RWPE2 (cell line): ENCODE data around the gene SEC14L6.

Experiments
- ATAC-seq: fragments of 200-7000 bp; cut with Tn5 transposase; 3 replicates; pipeline ENCODE4 v1.9.1; 2021; ENCODE audit warnings: low read depth
- DNase-seq: peaks from one replicate; pipeline ENCODE4 v3.0.0-alpha.2; 2020; ENCODE audit warnings: low spot score
- H3K27ac ChIP-seq: fragments of 450-650 bp; 2 replicates; pipeline ENCODE4 v1.5.1; 2017; ENCODE audit warnings: mild to moderate bottlenecking; ENCODE audit not compliant: poor library complexity, severe bottlenecking
- H3K27me3 ChIP-seq: fragments of 250-450 bp; sonication (Bioruptor Pico); 2 replicates; pipeline ENCODE4 v1.5.1; 2021; ENCODE audit warnings: mild to moderate bottlenecking, moderate library complexity; ENCODE audit not compliant: insufficient read depth, poor library complexity, severe bottlenecking
- H3K36me3 ChIP-seq: fragments of 250-450 bp; sonication (Bioruptor Pico); 2 replicates; pipeline ENCODE4 v1.5.1; 2020; ENCODE audit warnings: low read depth, mild to moderate bottlenecking, moderate library complexity
- H3K4me1 ChIP-seq: fragments of 250-450 bp; sonication (Bioruptor Pico); 2 replicates; pipeline ENCODE4 v1.5.1; 2021; ENCODE audit warnings: mild to moderate bottlenecking, moderate library complexity; ENCODE audit not compliant: insufficient read depth, poor library complexity, severe bottlenecking
- H3K4me3 ChIP-seq: fragments of 250-450 bp; sonication (Bioruptor Pico); 2 replicates; pipeline ENCODE4 v1.5.1; 2021; ENCODE audit warnings: mild to moderate bottlenecking, moderate library complexity; ENCODE audit not compliant: severe bottlenecking
- H3K9me3 ChIP-seq: fragments of 250-450 bp; sonication (Bioruptor Pico); 2 replicates; pipeline ENCODE4 v1.5.1; 2021; ENCODE audit warnings: mild to moderate bottlenecking, moderate library complexity; ENCODE audit not compliant: severe bottlenecking
- TF ChIP-seq, protein P1 (sequence below): fragments of 450-650 bp; IDR thresholded peaks from one replicate; pipeline ENCODE4 v1.5.1; 2017; ENCODE audit warnings: mild to moderate bottlenecking, moderate library complexity; ENCODE audit not compliant: poor library complexity, severe bottlenecking

Gene SEC14L6

DNA sequence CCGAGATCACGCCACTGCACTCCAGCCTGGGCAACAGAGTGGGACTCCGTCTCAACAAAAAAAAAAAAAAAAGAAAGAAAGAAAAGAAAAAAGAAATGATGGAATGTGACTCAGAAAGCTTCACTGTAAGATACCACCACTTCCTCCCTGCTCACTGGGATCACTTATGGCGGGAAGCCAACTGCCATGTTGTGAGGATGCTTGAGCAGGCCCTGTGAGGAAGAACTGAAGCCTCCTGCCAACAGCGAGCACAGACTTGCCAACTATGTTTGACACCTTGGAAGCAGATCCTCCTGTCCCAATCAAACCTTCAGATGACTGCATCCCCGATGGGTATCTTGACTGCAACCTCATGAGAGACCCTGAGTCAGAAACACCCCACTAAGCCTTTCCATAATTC, 8.3 kb downstream of the SEC14L6 start:
- DNase-seq (no peak), ATAC-seq (no peak; the same call in 2 of the 3 replicates)
- no peaks in the 10 kb centered on the region for H3K4me1 ChIP-seq
- no peak overlapping the region for H3K27ac ChIP-seq
- no peak overlapping the region for H3K4me3 ChIP-seq
- H3K9me3 ChIP-seq, result no peaks in the 10 kb centered on the region
- no peaks in the 10 kb centered on the region for H3K27me3 ChIP-seq
- no peaks in the 10 kb centered on the region for H3K36me3 ChIP-seq
- TF ChIP-seq, protein P1, sequence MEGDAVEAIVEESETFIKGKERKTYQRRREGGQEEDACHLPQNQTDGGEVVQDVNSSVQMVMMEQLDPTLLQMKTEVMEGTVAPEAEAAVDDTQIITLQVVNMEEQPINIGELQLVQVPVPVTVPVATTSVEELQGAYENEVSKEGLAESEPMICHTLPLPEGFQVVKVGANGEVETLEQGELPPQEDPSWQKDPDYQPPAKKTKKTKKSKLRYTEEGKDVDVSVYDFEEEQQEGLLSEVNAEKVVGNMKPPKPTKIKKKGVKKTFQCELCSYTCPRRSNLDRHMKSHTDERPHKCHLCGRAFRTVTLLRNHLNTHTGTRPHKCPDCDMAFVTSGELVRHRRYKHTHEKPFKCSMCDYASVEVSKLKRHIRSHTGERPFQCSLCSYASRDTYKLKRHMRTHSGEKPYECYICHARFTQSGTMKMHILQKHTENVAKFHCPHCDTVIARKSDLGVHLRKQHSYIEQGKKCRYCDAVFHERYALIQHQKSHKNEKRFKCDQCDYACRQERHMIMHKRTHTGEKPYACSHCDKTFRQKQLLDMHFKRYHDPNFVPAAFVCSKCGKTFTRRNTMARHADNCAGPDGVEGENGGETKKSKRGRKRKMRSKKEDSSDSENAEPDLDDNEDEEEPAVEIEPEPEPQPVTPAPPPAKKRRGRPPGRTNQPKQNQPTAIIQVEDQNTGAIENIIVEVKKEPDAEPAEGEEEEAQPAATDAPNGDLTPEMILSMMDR, result no peak

DNA sequence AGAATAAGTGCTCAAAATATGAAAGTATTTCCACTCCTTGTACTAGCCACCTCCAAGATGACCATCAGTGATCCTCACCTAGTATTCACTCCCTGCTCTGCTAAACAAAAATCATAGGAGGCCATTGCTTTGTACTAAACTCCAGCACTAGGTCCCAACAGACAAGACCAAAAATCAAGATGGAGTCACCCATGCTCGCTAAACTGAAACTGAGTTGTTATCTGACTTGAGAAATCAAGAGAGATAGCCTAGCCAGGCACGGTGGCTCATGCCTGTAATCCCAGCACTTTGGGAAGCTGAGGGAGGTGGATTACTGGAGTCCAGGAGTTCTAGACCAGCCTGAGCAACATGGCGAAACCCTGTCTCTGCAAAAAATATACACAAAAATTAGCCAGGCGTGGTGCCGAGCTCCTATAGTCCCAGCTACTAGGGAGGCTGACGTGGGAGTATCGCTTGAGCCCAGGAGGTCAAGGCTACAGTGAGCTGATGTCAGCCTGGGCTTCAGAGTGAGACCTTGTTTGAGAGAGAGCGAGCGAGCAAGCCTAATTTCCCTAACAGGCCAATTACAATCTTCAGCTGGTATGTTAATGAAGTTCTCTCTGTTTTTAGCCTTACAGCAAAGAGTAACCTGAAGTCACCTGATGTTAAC, 9.3 kb downstream of the SEC14L6 start:
- TF ChIP-seq, protein P1, result no peak
- ATAC-seq, result no peak

DNA sequence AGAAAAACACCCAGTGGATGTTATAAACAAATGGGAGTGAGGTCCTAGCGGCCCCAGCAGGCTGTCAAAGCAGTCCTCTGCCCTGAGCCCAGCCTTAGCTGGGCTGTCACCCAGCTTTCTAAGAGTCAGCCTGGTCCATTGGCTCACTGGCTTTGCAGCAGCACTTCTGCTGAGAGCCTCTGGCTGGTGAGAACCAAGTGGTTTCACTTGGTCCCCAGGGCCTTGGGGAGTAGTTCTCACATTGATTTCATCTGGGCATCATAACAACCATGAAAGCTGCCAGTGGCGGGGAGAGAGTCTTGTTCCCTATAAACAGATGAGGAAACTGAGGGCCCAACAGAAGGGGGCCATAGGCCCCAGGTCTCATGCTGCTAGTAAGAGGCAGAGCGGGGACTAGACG, 11.4 kb downstream of the SEC14L6 start:
- Histone ChIP-seq H3K4me3 (no peak overlapping the region), H3K27ac (no peak overlapping the region), H3K36me3 (no peaks in the 10 kb centered on the region), H3K9me3 (no peaks in the 10 kb centered on the region), H3K4me1 (no peaks in the 10 kb centered on the region), H3K27me3 (no peaks in the 10 kb centered on the region)
- DNase-seq (no peak), ATAC-seq (no peak)
- TF ChIP-seq, protein P1, result no peak

More for the DNA sequence above, 9.3 kb downstream of the SEC14L6 start:
- no peaks in the 10 kb centered on the region for H3K4me1 ChIP-seq
- DNase-seq, result no peak
- H3K4me3 ChIP-seq, result no peak overlapping the region
- no peak overlapping the region for H3K27ac ChIP-seq
- H3K9me3 ChIP-seq, result no peaks in the 10 kb centered on the region
- H3K36me3 ChIP-seq, result no peaks in the 10 kb centered on the region
- H3K27me3 ChIP-seq, result no peaks in the 10 kb centered on the region

DNA sequence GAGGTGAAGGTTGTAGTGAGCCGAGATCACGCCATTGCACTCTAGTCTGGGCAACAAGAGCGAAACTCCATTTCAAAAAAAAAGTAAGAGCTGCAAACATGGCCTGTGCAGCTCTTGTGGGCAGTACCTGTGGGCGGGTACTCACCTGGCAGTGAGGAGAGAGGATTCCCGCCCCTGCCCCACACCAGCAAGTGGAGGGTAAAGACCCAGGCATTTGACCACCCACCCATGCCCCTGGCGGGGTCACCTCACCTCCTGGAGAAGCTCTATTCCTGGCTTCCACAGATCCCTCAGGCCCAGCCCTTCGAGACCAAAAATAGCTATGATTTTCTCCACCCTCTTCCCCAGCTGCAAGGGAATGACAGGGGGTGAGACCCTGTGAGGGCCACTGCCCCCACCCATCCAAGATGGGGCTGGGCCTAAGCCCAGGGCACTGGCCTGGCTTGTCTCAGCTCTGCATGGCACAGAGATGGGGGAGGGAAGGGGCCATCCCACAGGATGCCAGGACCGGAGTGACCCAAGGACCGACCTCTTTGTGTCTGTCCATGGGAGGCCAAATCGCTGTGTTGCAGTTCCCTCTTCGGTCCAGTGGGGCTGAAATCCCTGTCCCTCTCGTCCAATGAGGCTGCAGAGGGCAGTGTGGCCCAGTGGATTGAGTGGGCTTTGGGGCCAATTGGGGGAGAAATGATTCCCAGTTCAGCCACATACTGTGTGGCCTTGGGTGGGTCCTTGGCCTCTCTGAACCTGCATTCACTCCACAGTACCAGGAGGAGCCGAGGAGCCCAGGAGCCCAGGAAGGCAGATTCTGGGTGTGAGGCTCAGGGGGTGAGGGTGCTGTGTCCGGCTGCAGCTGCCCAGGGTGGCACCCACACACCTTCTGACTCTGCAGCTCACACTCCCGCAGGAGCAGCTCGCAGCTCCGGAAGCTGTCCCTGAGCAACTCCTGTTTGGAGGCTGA, 14.6 kb downstream of the SEC14L6 start:
- no peak overlapping the region for H3K27ac ChIP-seq
- TF ChIP-seq, protein P1, result no peak
- no peak for ATAC-seq
- no peaks in the 10 kb centered on the region for H3K4me1 ChIP-seq
- no peak for DNase-seq
- no peak overlapping the region for H3K4me3 ChIP-seq
- H3K27me3 ChIP-seq, result no peaks in the 10 kb centered on the region
- no peaks in the 10 kb centered on the region for H3K9me3 ChIP-seq
- no peaks in the 10 kb centered on the region for H3K36me3 ChIP-seq
